MM.1S (cell line): Measurements from ENCODE around the gene RABGAP1L.

Experiments
- CTCF ChIP-seq: fragments of 300-600 bp; sonication (generic); IDR thresholded peaks from 2 replicates; pipeline ENCODE4 v1.5.1; 2016; ENCODE audit warnings: antibody characterized with exemption, low read length, mixed read lengths
- EZH2 ChIP-seq: fragments of 300-600 bp; sonication (generic); optimal IDR thresholded peaks from 2 replicates; pipeline ENCODE3; 2017; ENCODE audit warnings: low read depth, mild to moderate bottlenecking, antibody characterized with exemption, low read length, mixed read lengths
- EZH2phosphoT487 ChIP-seq: fragments of 300-600 bp; sonication (generic); IDR thresholded peaks from 2 replicates; pipeline ENCODE4 v1.6.1; 2018; ENCODE audit warnings: antibody characterized with exemption, low read length

DNA sequence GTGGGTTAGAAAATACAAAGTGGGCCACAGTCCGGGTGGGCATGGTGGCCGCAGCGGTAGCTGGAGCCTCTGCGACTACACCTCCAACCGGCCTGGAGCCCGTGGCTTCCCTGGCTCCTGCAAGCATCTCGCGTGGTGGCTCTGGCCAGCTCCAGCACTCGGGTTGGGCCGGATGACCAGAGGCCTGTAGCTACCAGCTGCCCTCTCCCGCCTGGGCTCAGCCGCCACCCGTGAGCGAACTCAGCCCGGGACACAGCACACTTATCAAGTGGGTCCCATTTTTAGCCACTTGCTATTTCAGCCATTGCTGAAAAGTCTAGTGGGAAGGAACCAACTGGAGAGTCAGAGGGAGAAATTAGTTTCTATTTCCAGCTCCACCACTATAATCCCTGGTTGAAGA is 732.7 kb downstream of the RABGAP1L start:
- TF ChIP-seq EZH2, result no peak
- TF ChIP-seq CTCF, result no peak
- no peak for TF ChIP-seq EZH2phosphoT487
